ENCODE measurements around the gene UNC5C. TPM values are rescaled to one million over a fixed set of nuclear protein-coding genes. Genes with fewer than 3 reads are reported as not detected.

UNC5C gene
- total RNA-seq, 1 donor from 2014 or later, result 43.8 TPM

GRCh38 chr4:95540227-95540626, 8.5 kb downstream of the UNC5C start:
- H3K9me3 Mint-ChIP-seq (ENCODE audit: low read depth), result no peaks in the 10 kb centered on the region
- H3K36me3 Mint-ChIP-seq (ENCODE audit: insufficient read depth), result peaks cover 8% of the 10 kb centered on the region
- H3K27me3 Mint-ChIP-seq, result no peaks in the 10 kb centered on the region
- peaks cover 39% of the 10 kb centered on the region for H3K4me1 Mint-ChIP-seq (ENCODE audit: low read depth)
- no peak for TF ChIP-seq CTCF (IDR thresholded peaks at IDR 0.05; ENCODE audit: unreplicated experiment)
- DNase-seq (ENCODE audit: low spot score, unreplicated experiment), result no peak
- no peak overlapping the region for H3K27ac Mint-ChIP-seq
- H3K4me3 Mint-ChIP-seq (ENCODE audit: low read depth), result no peak overlapping the region

GRCh38 chr4:95539106-95539505, 9.7 kb downstream of the UNC5C start:
- H3K27me3 Mint-ChIP-seq, result no peaks in the 10 kb centered on the region
- H3K36me3 Mint-ChIP-seq (ENCODE audit: insufficient read depth), result peaks cover 9% of the 10 kb centered on the region
- H3K9me3 Mint-ChIP-seq (ENCODE audit: low read depth), result no peaks in the 10 kb centered on the region
- H3K4me3 Mint-ChIP-seq (ENCODE audit: low read depth), result no peak overlapping the region
- H3K4me1 Mint-ChIP-seq (ENCODE audit: low read depth), result peaks cover 31% of the 10 kb centered on the region
- H3K27ac Mint-ChIP-seq, result peak overlapping the region; percentile 77
- TF ChIP-seq CTCF (IDR thresholded peaks at IDR 0.05; ENCODE audit: unreplicated experiment), result no peak
- no peak for DNase-seq (ENCODE audit: low spot score, unreplicated experiment)

- H3K36me3 Mint-ChIP-seq (ENCODE audit: insufficient read depth), result peaks cover 7% of the 10 kb centered on the region
- H3K4me1 Mint-ChIP-seq (ENCODE audit: low read depth), result peaks cover 28% of the 10 kb centered on the region
- H3K4me3 Mint-ChIP-seq (ENCODE audit: low read depth), result no peak overlapping the region
- no peaks in the 10 kb centered on the region for H3K9me3 Mint-ChIP-seq (ENCODE audit: low read depth)
- no peak overlapping the region for H3K27ac Mint-ChIP-seq
- H3K27me3 Mint-ChIP-seq, result no peaks in the 10 kb centered on the region
- TF ChIP-seq CTCF (IDR thresholded peaks at IDR 0.05; ENCODE audit: unreplicated experiment), result no peak
- DNase-seq (ENCODE audit: low spot score, unreplicated experiment), result no peak
Measured at GRCh38 chr4:95537863-95538488, 10.8 kb downstream of the UNC5C start.

- Mint-ChIP-seq H3K27me3 (no peaks in the 10 kb centered on the region), H3K36me3 (ENCODE audit: insufficient read depth) (peaks cover 7% of the 10 kb centered on the region), H3K9me3 (ENCODE audit: low read depth) (peaks cover 3% of the 10 kb centered on the region), H3K4me1 (ENCODE audit: low read depth) (peaks cover 26% of the 10 kb centered on the region), H3K4me3 (ENCODE audit: low read depth) (no peak overlapping the region), H3K27ac (no peak overlapping the region)
- no peak for TF ChIP-seq CTCF (IDR thresholded peaks at IDR 0.05; ENCODE audit: unreplicated experiment)
- no peak for DNase-seq (ENCODE audit: low spot score, unreplicated experiment)
Measured at GRCh38 chr4:95537191-95537590, 11.6 kb downstream of the UNC5C start.

GRCh38 chr4:95536650-95537049, 12.1 kb downstream of the UNC5C start:
- peaks cover 25% of the 10 kb centered on the region for H3K4me1 Mint-ChIP-seq (ENCODE audit: low read depth)
- H3K9me3 Mint-ChIP-seq (ENCODE audit: low read depth), result peaks cover 3% of the 10 kb centered on the region
- no peak for DNase-seq (ENCODE audit: low spot score, unreplicated experiment)
- no peak overlapping the region for H3K27ac Mint-ChIP-seq
- H3K36me3 Mint-ChIP-seq (ENCODE audit: insufficient read depth), result peaks cover 6% of the 10 kb centered on the region
- TF ChIP-seq CTCF (IDR thresholded peaks at IDR 0.05; ENCODE audit: unreplicated experiment), result no peak
- no peak overlapping the region for H3K4me3 Mint-ChIP-seq (ENCODE audit: low read depth)
- no peaks in the 10 kb centered on the region for H3K27me3 Mint-ChIP-seq

Data from progenitor cell of endocrine pancreas (in vitro differentiated cells).